Osteocyte (in vitro differentiated cells): ENCODE measurements around the gene PRKAR2B. TPM values are rescaled to one million over a fixed set of nuclear protein-coding genes. Genes with fewer than 3 reads are reported as not detected.
"Not testable (repeated sequence)": the region's sequence is repeated elsewhere in the genome, so short reads cannot be mapped to it uniquely, and the experiment has no call there.

Experiments
- DNase-seq: peaks from one replicate; pipeline ENCODE4 v3.0.0; 2021; ENCODE audit warnings: mixed read lengths; ENCODE audit not compliant: unreplicated experiment; ENCODE audit errors: extremely low spot score
- H3K27ac Mint-ChIP-seq: one replicate; pipeline ENCODE4 v1.8.0; 2021; ENCODE audit warnings: mild to moderate bottlenecking, mixed read lengths; ENCODE audit not compliant: unreplicated experiment
- H3K27me3 Mint-ChIP-seq: one replicate; pipeline ENCODE4 v1.8.0; 2021; ENCODE audit warnings: mixed read lengths; ENCODE audit not compliant: unreplicated experiment
- H3K36me3 Mint-ChIP-seq: one replicate; pipeline ENCODE4 v1.8.0; 2021; ENCODE audit warnings: mixed read lengths; ENCODE audit not compliant: unreplicated experiment
- H3K4me1 Mint-ChIP-seq: one replicate; pipeline ENCODE4 v1.8.0; 2021; ENCODE audit warnings: mixed read lengths; ENCODE audit not compliant: unreplicated experiment
- H3K4me3 Mint-ChIP-seq: one replicate; pipeline ENCODE4 v1.8.0; 2021; ENCODE audit warnings: mild to moderate bottlenecking, moderate library complexity, mixed read lengths; ENCODE audit not compliant: unreplicated experiment
- H3K9me3 Mint-ChIP-seq: one replicate; pipeline ENCODE4 v1.8.0; 2021; ENCODE audit warnings: mixed read lengths; ENCODE audit not compliant: unreplicated experiment
- total RNA-seq: library from RNA; stranded (reverse); gene quantifications from 2 replicates; pipeline ENCODE4 v1.2.1, GENCODE V29; 2021
- TF ChIP-seq, protein P1 (sequence below): fragments of 200-600 bp; sonication (generic); IDR thresholded peaks from 2 replicates; pipeline ENCODE4 v1.5.0; 2021; ENCODE audit warnings: antibody characterized with exemption, mild to moderate bottlenecking, moderate library complexity

Gene PRKAR2B
- total RNA-seq, 1 donor from 2014 or later, result 3.3 TPM

- H3K27ac Mint-ChIP-seq, result no peak overlapping the region
- H3K27me3 Mint-ChIP-seq, result no peaks in the 10 kb centered on the region
- H3K36me3 Mint-ChIP-seq, result no peaks in the 10 kb centered on the region
- H3K4me1 Mint-ChIP-seq, result peaks cover 6% of the 10 kb centered on the region
- TF ChIP-seq, protein P1, sequence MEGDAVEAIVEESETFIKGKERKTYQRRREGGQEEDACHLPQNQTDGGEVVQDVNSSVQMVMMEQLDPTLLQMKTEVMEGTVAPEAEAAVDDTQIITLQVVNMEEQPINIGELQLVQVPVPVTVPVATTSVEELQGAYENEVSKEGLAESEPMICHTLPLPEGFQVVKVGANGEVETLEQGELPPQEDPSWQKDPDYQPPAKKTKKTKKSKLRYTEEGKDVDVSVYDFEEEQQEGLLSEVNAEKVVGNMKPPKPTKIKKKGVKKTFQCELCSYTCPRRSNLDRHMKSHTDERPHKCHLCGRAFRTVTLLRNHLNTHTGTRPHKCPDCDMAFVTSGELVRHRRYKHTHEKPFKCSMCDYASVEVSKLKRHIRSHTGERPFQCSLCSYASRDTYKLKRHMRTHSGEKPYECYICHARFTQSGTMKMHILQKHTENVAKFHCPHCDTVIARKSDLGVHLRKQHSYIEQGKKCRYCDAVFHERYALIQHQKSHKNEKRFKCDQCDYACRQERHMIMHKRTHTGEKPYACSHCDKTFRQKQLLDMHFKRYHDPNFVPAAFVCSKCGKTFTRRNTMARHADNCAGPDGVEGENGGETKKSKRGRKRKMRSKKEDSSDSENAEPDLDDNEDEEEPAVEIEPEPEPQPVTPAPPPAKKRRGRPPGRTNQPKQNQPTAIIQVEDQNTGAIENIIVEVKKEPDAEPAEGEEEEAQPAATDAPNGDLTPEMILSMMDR, result no peak
- no peaks in the 10 kb centered on the region for H3K9me3 Mint-ChIP-seq
- DNase-seq, result no peak
- no peak overlapping the region for H3K4me3 Mint-ChIP-seq
Measured at GRCh38 chr7:107152011-107152410, 107.5 kb downstream of the PRKAR2B start.

DNA sequence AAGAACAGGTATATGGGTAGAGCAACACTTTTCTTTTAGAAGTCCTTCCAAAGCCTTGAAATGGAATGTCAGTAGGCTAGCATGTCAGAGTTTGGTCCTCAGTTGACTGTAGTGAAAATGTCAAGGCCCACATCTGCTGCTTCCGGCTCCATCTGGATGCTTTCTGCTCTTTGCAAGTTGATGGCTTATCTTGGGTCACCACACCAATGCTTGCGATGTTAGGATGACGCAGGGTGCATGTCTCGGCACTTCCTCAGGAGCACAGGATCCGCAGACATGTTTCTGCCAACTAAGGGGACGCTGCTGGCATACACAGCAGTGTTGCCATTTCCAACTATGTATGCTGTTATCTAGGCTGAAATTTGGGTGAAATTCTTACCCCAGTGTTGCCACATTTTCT is 110.3 kb downstream of the PRKAR2B start:
- TF ChIP-seq, protein P1, result no peak
- no peaks in the 10 kb centered on the region for H3K36me3 Mint-ChIP-seq
- no peak for DNase-seq
- no peaks in the 10 kb centered on the region for H3K9me3 Mint-ChIP-seq
- no peaks in the 10 kb centered on the region for H3K27me3 Mint-ChIP-seq
- H3K27ac Mint-ChIP-seq, result no peak overlapping the region
- no peak overlapping the region for H3K4me3 Mint-ChIP-seq
- no peaks in the 10 kb centered on the region for H3K4me1 Mint-ChIP-seq

DNA sequence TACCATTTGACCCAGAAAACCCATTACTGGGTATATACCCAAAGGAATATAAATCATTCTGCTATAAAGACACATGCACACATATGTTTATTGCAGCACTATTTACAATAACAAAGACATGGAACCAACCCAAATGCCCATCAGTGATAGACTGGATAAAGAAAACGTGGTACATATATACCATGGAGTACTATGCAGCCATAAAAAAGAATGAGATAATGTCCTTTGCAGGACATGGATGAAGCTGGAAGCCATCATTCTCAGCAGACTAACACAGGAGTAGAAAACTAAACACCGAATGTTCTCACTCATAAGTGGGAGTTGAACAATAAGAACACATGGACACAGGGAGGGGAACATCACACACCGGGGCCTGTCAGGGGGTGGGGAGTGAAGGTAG is 111.2 kb downstream of the PRKAR2B start:
- not testable (repeated sequence) for H3K27me3 Mint-ChIP-seq, H3K36me3 Mint-ChIP-seq, H3K4me1 Mint-ChIP-seq, H3K9me3 Mint-ChIP-seq, H3K4me3 Mint-ChIP-seq, DNase-seq, H3K27ac Mint-ChIP-seq

GRCh38 chr7:107157091-107157490 is 112.6 kb downstream of the PRKAR2B start:
- no peaks in the 10 kb centered on the region for H3K27me3 Mint-ChIP-seq
- no peaks in the 10 kb centered on the region for H3K4me1 Mint-ChIP-seq
- DNase-seq, result no peak
- no peak overlapping the region for H3K27ac Mint-ChIP-seq
- TF ChIP-seq, protein P1, result no peak
- H3K9me3 Mint-ChIP-seq, result no peaks in the 10 kb centered on the region
- no peaks in the 10 kb centered on the region for H3K36me3 Mint-ChIP-seq
- H3K4me3 Mint-ChIP-seq, result no peak overlapping the region

DNA sequence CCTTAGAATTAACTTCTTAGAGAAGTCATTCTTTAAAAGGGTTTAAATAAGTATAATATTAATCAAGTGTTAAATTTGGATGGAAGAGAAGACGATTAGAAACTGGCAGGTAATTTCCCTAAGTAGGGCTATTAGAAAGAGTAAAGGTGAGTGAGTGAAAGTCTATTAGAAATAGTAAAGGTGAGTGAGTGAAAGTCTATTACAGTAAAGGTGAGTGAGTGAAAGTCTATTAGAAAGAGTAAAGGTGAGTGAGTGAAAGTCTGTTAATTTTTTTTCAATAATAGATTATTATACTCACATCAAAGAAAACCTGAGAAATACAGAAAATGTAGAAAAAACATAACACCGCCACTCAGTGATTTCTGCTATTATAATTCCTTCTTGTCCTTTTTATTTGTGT is 113.5 kb downstream of the PRKAR2B start:
- Mint-ChIP-seq H3K4me3 (no peak overlapping the region), H3K36me3 (no peaks in the 10 kb centered on the region), H3K27me3 (no peaks in the 10 kb centered on the region), H3K9me3 (no peaks in the 10 kb centered on the region), H3K4me1 (no peaks in the 10 kb centered on the region), H3K27ac (no peak overlapping the region)
- TF ChIP-seq, protein P1, result no peak
- no peak for DNase-seq

GRCh38 chr7:107160389-107160788 is 115.9 kb downstream of the PRKAR2B start:
- H3K4me1 Mint-ChIP-seq, result peaks cover 3% of the 10 kb centered on the region
- no peak overlapping the region for H3K27ac Mint-ChIP-seq
- TF ChIP-seq, protein P1, result no peak
- H3K4me3 Mint-ChIP-seq, result no peak overlapping the region
- no peak for DNase-seq
- H3K27me3 Mint-ChIP-seq, result no peaks in the 10 kb centered on the region
- no peaks in the 10 kb centered on the region for H3K36me3 Mint-ChIP-seq
- no peaks in the 10 kb centered on the region for H3K9me3 Mint-ChIP-seq
